OCI-LY1 (cell line): Measurements from ENCODE around the gene TPSB2.

ENCODE experiments used
- CTCF ChIP-seq: fragments of 200-600 bp; sonication (generic), shearing (Covaris generic); IDR thresholded peaks from 2 replicates; pipeline ENCODE4 v1.5.1; 2017; ENCODE audit warnings: mild to moderate bottlenecking, antibody characterized with exemption, low read length, moderate library complexity, mixed read lengths
- EZH2 ChIP-seq: fragments of 200-600 bp; sonication (generic), shearing (Covaris generic); IDR thresholded peaks from 2 replicates; pipeline ENCODE4 v1.8.0; 2017; ENCODE audit warnings: borderline replicate concordance, mixed run types, mild to moderate bottlenecking, antibody characterized with exemption, low read length, moderate library complexity, mixed read lengths

GRCh38 chr16:1260101-1260680 lies 30.2 kb upstream of the TPSB2 start:
- TF ChIP-seq CTCF (no peak), EZH2 (no peak)
